Activated CD4-positive, alpha-beta T cell treated with anti-CD3 and anti-CD28 coated beads, Interleukin-10, Interleukin-2, amounts not matched to agents 100 ng/mL and 50 ng/mL, durations not matched to agents 16 hours and 8 hours (primary cell): ENCODE data around the gene MEPE.
"Not testable (repeated sequence)": the region's sequence is repeated elsewhere in the genome, so short reads cannot be mapped to it uniquely, and the experiment has no call there.

Experiments
- DNase-seq: peaks from one replicate; pipeline ENCODE4 v3.0.0-alpha.2; 2020

MEPE gene

GRCh38 chr4:87884976-87885549 lies 52.3 kb downstream of the MEPE start:
- DNase-seq = no peak

- DNase-seq = no peak
Measured at GRCh38 chr4:87886083-87886482, 53.3 kb downstream of the MEPE start.

- not testable (repeated sequence) for DNase-seq
Measured at GRCh38 chr4:87890753-87891152, 58.0 kb downstream of the MEPE start.

GRCh38 chr4:87895964-87896621 lies 63.3 kb downstream of the MEPE start:
- peak; percentile 63 for DNase-seq
